ENCODE results near the gene RTCB.

Gene RTCB

GRCh38 chr22:32339190-32340012, 72.6 kb downstream of the RTCB start:
- DNase-seq (ENCODE audit: low read depth), result no peak

DNA sequence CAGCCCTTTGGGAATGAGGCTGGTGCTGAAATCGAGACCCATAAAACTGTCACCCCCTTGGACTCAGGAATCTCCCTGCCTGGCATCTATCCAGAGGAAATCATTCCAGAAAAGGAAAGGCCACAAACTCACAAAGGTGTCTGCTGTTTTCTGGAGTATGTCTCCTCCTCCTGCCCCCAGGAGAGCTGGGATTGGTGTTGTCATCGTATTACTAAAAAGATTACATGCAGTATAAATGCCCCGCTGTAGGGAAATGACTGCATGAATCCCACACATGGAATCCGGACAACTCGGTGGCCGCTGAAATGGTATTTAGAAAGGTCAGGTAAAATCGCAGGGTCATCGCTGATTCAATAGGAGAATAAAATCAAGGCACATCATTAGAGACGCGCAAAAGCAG, 73.3 kb downstream of the RTCB start:
- DNase-seq (ENCODE audit: low read depth), result no peak
